GM11168 (cell line): ENCODE results near the gene ATP2C2.

Experiments
- in situ Hi-C: fragments of 300-500 bp; cut with MboI; formaldehyde crosslinking; loops from one replicate; pipeline ENCODE4 v1.12.0; 2022; ENCODE audit warnings: low sequenced_read_pairs; ENCODE audit not compliant: unreplicated experiment

ATP2C2 gene

GRCh38 chr16:84362471-84362941 lies 5.8 kb upstream of the ATP2C2 start:
- in situ Hi-C loops, result no loop called here

GRCh38 chr16:84366208-84366607 lies 2.1 kb upstream of the ATP2C2 start:
- in situ Hi-C loops, result no loop called here

- in situ Hi-C loops, result no loop called here
Observed at GRCh38 chr16:84367297-84367680, 1.0 kb upstream of the ATP2C2 start.

- in situ Hi-C loops, result no loop called here
Observed at GRCh38 chr16:84367750-84368307, 509 bp upstream of the ATP2C2 start.

GRCh38 chr16:84369105-84369504 lies 767 bp downstream of the ATP2C2 start:
- in situ Hi-C loops, result no loop called here

GRCh38 chr16:84369938-84370627 lies 1.7 kb downstream of the ATP2C2 start:
- in situ Hi-C loops, result no loop called here

- in situ Hi-C loops, result no loop called here
Observed at GRCh38 chr16:84370723-84371552, 2.6 kb downstream of the ATP2C2 start.

GRCh38 chr16:84371553-84371865 lies 3.2 kb downstream of the ATP2C2 start:
- in situ Hi-C loops, result no loop called here

GRCh38 chr16:84373907-84374489 lies 5.7 kb downstream of the ATP2C2 start:
- in situ Hi-C loops, result no loop called here

- in situ Hi-C loops, result no loop called here
Observed at GRCh38 chr16:84378099-84378498, 9.8 kb downstream of the ATP2C2 start.

- in situ Hi-C loops, result no loop called here
Observed at GRCh38 chr16:84378567-84378966, 10.2 kb downstream of the ATP2C2 start.

- in situ Hi-C loops, result no loop called here
Observed at GRCh38 chr16:84379008-84379708, 10.8 kb downstream of the ATP2C2 start.

- in situ Hi-C loops, result no loop called here
Observed at GRCh38 chr16:84379709-84380362, 11.5 kb downstream of the ATP2C2 start.

GRCh38 chr16:84380405-84380804 lies 12.1 kb downstream of the ATP2C2 start:
- in situ Hi-C loops, result no loop called here

- in situ Hi-C loops, result no loop called here
Observed at GRCh38 chr16:84382396-84382795, 14.1 kb downstream of the ATP2C2 start.

- in situ Hi-C loops, result no loop called here
Observed at GRCh38 chr16:84383106-84383505, 14.8 kb downstream of the ATP2C2 start.

- in situ Hi-C loops, result no loop called here
Observed at GRCh38 chr16:84386047-84386446, 17.7 kb downstream of the ATP2C2 start.

- in situ Hi-C loops, result no loop called here
Observed at GRCh38 chr16:84387021-84387420, 18.7 kb downstream of the ATP2C2 start.

GRCh38 chr16:84390131-84390785 lies 21.9 kb downstream of the ATP2C2 start:
- in situ Hi-C loops, result no loop called here
